ENCODE measurements around the gene GLA. TPM values are rescaled to one million over a fixed set of nuclear protein-coding genes. Genes with fewer than 3 reads are reported as not detected.

The GLA gene
- polyA plus RNA-seq, 6 donors from 2014 or later = 15.4 to 28.8 (median 24.9) TPM

Other genes starting within 250 kb of the GLA start
- gene DRP2, start 188.1 kb downstream of the GLA start, polyA plus RNA-seq (ENCODE audit: low read depth in 6 of 6) = not detected
- not detected for gene TAF7L, start 116.6 kb downstream of the GLA start, polyA plus RNA-seq (ENCODE audit: low read depth in 6 of 6)
- gene TIMM8A, start 59.2 kb downstream of the GLA start, polyA plus RNA-seq (ENCODE audit: low read depth in 6 of 6) = 10 to 100 TPM in 4 of 6 donors, 1 to 10 TPM in 2; 7.7 to 17.9 (median 12.7) TPM
- gene BTK, start 21.7 kb downstream of the GLA start, polyA plus RNA-seq (ENCODE audit: low read depth in 6 of 6) = 100 to 1,000 TPM; 110 to 189 (median 162) TPM
- 1,000 to 10,000 TPM; 1,439 to 2,390 (median 1,883) TPM for gene RPL36A, start 16.9 kb downstream of the GLA start, polyA plus RNA-seq (ENCODE audit: low read depth in 6 of 6)
- gene HNRNPH2, start 297 bp upstream of the GLA start, polyA plus RNA-seq (ENCODE audit: low read depth in 6 of 6) = 100 to 1,000 TPM in 5 of 6 donors, 10 to 100 TPM in 1; 78.2 to 162 (median 109) TPM
- gene ARMCX4, start 77.5 kb upstream of the GLA start, polyA plus RNA-seq (ENCODE audit: low read depth in 6 of 6) = 1 to 10 TPM in 3 of 6 donors, under 1 TPM in 3; 0.27 to 3.5 (median 1.7) TPM
- 1 to 10 TPM in 1 of 6 donors, under 1 TPM in 4, not detected in 1; 0.12 to 1.1 (median 0.25) TPM for gene ARMCX1, start 142.6 kb upstream of the GLA start, polyA plus RNA-seq (ENCODE audit: low read depth in 6 of 6)
- 10 to 100 TPM; 29.4 to 58.0 (median 53.3) TPM for gene ARMCX6, start 210.1 kb upstream of the GLA start, polyA plus RNA-seq (ENCODE audit: low read depth in 6 of 6)
- 10 to 100 TPM; 16.3 to 28.0 (median 21.0) TPM for gene ARMCX3, start 215.2 kb upstream of the GLA start, polyA plus RNA-seq (ENCODE audit: low read depth in 6 of 6)

Measured in naive B cell (primary cell).